ENCODE data around the gene SOX6.
"Not testable (repeated sequence)": the region's sequence is repeated elsewhere in the genome, so short reads cannot be mapped to it uniquely, and the experiment has no call there.

SOX6 gene

DNA sequence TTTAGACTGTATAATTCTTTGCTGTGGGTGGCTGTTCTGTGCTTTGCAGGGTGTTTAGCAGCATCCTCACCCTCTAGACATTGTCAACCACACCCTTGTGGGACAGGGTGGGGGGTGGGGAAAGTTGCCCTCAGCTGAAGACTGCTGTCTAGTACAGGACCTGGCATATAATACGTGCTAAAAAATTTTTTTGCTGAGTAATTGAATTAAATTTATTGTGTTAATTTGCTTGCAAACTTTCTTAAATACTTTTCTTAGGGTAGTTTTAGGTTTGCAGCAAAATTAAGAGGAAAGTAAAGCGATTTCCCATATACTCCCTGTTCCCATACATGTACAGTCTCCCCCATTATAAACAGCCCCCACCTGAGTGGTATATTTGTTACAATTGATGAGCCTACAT, 268.5 kb downstream of the SOX6 start:
- DNase-seq, result no peak

DNA sequence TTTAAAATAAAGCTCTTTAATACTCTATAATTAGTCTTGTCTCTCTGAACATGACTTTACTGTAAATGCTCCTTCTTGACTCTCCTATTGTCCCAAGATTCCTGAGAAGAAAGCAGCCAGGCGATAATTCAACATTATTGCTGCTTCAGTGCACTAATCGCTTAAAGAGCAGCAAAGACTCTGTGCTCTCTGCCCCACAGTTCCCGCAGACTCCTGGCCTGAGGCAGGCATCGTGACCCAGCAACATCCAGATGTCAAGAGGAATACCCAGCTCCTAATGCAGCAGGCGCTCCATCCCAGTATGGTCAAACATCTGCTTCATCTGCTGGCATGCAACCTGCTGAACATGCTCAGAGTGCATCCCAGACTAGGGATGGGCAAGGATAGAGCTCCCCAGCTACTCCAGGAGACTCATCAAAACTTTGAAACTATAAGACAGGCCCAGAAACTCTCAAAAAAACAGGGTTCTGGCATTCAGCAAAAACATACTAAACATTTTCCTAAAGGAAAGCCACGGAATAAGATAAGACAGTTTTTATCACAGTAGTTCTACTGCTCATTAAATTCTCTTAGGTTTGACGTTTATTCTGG, 270.0 kb downstream of the SOX6 start:
- no peak for DNase-seq

GRCh38 chr11:16082095-16083055, 274.0 kb downstream of the SOX6 start:
- DNase-seq, result no peak

GRCh38 chr11:16081382-16082094, 274.8 kb downstream of the SOX6 start:
- DNase-seq, result no peak

DNA sequence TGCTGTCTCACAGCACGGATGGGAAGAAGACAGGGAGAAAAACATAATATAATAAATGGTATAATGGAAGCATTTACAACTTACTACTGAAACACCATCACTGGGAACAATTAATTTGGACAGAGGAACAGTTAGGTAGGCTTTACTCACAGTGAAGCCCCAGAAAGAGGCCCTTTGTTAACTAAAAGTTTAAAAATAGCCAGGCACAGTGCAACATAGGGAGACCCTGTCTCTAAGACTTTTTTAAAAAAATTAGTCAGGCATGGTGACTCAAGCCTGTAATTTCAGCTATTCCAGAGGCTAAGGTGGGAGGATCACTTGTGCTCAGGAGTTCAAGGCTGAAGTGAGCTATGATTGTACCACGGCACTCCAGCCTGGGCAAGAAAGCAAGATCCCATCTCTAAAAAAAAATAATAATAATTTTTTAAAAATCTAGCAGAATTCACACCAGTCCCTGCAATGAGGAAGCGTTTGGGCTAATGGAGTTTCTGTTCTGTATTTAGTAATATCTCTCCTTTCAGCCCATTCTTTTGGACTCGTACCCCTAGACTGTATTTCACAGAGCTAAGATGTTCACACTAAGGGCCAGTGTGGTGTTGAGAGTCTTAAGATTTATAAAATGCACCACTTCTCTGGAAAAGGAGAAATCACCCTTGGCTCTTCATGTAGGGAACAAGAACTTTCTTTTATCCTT, 275.5 kb downstream of the SOX6 start:
- DNase-seq, result no peak

DNA sequence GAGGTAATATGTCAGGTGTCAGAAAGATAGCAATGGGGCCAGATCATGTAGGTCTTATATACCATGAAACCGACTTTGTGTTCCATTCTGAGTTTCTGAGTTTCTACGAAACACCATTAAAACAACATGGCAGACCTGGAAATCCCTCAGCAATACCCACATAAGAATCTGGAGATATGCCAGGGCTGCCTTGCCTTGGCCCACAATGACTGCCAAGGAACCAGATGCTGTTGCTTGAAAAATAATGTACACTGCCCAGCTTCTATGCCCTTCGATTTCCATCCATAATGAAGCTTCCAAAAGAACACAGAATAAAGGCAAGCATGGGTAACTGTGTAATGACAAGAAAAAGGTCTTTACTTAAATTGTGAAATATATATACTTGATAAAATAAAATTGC, 277.4 kb downstream of the SOX6 start:
- DNase-seq, result no peak

GRCh38 chr11:16070573-16070972, 285.8 kb downstream of the SOX6 start:
- DNase-seq, result no peak

- DNase-seq, result not testable (repeated sequence)
Measured at GRCh38 chr11:16067268-16067667, 289.1 kb downstream of the SOX6 start.

DNA sequence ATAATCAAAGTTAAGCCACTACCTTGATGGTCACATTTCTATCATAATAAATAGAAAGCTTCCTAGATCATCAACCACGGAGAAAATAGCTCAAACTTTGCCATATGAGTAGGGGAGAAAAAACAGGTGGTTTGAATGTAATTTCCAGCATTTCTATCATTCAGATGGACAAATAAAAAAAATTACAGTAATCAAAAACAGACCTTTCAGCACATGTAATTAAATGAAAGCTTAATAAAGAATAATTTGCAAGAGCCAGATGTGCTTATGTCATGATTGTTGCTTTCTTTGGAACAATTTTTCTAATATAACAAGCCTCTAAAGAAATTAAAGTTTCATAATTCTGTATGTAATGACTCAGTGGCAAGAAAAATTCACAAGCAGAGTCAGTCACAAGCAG, 297.0 kb downstream of the SOX6 start:
- no peak for DNase-seq

DNA sequence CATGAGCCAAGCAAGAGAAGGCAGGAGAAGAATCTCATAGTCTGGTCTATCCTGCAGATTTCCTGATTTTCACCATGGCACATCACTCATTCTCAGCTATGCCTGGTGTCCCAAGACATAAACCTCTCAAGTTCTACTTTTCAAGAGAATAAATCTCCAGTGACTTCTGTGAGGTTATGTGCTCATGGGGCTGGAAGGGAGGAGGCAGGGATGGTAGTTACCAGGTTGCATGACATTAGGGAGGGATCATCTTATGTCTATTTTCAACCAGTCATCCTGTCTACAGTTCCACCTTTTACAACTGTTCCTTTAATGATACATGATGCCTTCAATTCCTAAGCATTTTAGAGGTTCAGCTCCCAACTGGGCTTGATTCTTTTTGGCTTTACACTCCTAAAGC, 297.7 kb downstream of the SOX6 start:
- no peak for DNase-seq

DNA sequence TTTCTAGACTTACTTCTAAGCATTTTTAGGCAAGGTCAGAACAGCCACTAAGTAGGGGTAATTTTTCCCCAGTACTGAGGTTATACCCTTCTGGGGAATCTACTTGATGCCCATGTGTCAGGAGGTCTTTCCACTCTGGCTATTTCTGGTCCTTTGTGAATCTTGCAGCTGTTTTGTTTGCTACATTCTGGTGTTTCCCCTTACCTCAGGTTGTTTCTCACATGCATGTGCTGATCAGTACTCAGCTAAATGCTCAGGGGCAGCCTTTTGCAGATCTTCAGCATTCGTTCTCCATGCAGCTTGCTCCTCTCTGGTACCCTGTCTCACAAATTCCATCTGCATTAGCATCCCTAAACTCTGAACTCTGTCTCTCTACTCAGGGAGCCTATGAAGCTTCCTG, 303.6 kb downstream of the SOX6 start:
- DNase-seq, result no peak

DNA sequence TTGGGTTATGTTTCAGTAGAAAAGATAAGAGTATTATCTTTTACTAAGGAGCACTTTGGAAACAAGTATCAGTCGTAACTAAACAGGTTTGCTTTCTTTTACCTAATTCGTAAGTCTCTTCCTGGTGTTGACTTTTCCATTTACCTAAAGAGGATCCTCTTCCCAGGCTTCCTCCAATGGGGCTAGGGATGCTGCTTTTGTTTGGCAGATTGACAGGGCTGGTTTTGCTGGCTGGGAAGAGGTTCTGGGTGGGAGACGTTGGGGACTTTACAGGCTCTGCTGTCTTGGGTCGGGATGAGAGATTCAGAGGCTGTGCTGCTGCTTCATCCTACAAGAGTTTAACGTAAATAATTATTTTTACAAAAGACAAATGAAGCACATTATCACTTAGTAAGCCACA, 306.7 kb downstream of the SOX6 start:
- DNase-seq, result no peak

- DNase-seq, result no peak
Measured at GRCh38 chr11:16047073-16047472, 309.3 kb downstream of the SOX6 start.

DNA sequence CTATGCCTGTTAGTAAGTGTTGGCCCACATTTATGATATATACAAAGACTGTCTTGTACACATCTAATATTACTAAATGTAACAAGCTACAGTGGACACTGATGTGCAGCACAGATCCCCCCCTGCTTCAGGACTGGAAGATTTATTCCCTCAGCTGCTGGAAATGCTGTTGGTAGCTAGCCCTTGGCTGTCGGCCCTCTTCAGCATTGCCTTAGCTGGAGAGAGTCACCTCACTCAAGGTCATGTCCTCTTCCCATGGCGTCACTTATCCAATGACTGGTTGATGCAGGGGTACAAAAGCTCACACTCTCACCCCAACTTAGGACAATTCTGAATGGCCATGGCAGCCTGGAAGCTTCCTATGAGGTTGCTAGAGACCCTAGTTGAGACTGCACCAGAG, 312.7 kb downstream of the SOX6 start:
- no peak for DNase-seq

- no peak for DNase-seq
Measured at GRCh38 chr11:16041207-16041606, 315.1 kb downstream of the SOX6 start.

GRCh38 chr11:16040151-16040550, 316.2 kb downstream of the SOX6 start:
- DNase-seq, result no peak

GRCh38 chr11:16037179-16037578, 319.2 kb downstream of the SOX6 start:
- no peak for DNase-seq

DNA sequence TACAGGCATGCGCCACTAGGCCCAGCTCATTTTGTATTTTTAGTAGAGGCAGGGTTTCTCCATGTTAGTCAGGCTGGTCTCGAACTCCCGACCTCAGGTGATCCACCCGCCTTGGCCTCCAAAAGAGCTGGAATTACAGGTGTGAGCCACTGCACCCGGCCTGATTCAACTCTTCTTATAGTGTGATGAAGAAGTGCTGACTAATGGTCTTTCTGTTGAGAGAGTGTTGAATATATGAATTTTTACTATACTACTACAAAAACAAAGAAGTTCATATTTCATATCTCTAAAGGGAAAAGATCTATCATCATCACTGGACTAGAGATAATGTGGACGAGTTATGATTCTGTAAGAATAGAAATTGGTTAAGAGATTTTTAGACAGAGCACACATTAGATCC, 320.1 kb downstream of the SOX6 start:
- DNase-seq, result no peak

GRCh38 chr11:16034074-16034473, 322.3 kb downstream of the SOX6 start:
- peak in 2 of 4 experiments; percentile 7 to 39 for DNase-seq

DNA sequence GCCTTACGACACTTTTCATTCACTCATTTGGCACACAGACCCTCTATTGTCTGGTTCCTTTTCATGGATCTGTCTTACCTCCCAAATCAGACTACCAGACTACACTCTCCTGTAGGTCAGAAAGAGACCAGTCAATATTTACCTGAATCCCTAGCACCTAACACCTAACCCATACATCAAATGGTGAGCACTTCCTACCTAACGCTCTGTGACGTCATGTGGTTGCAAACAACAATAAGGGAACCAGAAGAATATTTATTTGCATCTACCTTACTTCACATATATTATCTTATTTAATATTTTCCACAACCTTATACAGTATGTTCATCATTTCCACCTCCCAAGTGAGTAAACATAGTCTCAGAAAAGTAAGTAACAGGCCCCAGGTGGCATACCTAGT, 323.4 kb downstream of the SOX6 start:
- DNase-seq, result no peak

DNA sequence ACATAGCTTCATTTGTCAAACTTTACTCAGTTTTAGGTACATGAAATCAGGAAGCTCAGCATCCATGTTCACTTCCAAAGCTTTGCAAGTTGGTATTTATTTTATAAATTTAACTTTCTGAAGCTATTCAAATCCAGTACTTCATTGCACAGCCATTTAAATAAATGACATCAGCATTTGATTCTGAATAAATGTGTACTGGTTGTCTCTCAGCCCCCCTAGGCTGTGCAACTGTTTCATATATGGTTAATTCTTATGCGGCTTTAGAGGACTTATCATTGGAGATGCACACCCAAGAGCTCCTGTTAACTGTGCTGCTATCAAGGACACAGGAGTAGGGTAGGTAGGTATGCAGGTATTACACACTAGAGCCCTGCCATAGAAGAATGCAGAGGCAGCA, 325.1 kb downstream of the SOX6 start:
- DNase-seq, result no peak

DNA sequence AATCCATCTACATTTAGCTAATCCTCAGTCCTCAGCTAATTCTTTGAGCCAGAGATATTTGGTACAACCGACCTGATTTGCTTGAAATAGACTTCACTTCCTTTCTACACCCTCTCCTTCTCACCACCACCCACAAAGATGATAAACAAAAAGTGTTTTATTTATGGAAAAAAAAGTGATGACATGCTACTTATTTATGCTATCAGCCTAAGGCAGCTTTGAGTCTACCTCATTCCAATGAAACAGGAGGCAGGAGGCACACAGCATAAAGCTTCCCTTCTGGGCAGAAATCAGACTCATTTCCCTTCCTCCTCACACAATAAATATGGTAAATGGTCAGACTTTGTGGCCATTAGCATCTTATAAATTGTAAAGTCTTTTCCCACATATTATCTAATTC, 325.7 kb downstream of the SOX6 start:
- DNase-seq, result no peak

DNA sequence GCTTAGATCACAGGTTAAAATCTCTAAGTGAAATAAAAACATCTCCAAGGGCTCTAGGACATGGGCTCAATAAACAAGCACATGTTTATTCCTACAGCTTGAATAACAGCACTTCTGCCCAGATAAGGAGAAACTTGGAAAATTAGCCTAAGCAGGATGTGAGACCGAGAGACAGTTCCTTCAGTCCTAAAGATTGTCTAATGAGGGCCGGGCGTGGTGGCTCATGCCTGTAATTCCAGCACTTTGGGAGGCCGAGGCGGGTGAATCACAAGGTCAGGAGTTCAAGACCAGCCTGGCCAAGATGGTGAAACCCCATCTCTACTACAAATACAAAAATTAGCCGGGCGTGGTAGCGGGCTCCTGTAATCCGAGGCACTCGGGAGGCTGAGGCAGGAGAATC, 327.2 kb downstream of the SOX6 start:
- DNase-seq, result not testable (repeated sequence)
